SU-DHL-6 (cell line): ENCODE data around the gene CALCOCO2.
A peak's percentile ranks its signal among the peaks of the same experiment; 100 is the strongest.

ENCODE experiments used
- H2AFZ ChIP-seq: fragments of 200-600 bp; sonication (generic); 2 replicates; pipeline ENCODE4 v1.6.1; 2014; ENCODE audit warnings: low read depth, mild to moderate bottlenecking, moderate library complexity, mixed read lengths, antibody characterized with exemption, low read length; ENCODE audit not compliant: severe bottlenecking
- H3F3A ChIP-seq: fragments of 200-600 bp; shearing (Covaris generic); 2 replicates; pipeline ENCODE4 v1.6.0; 2016; ENCODE audit warnings: antibody characterized with exemption, mild to moderate bottlenecking; ENCODE audit not compliant: insufficient read depth
- H3K27ac ChIP-seq: fragments of 200-600 bp; sonication (generic); 2 replicates; pipeline ENCODE4 v1.5.1; 2016; ENCODE audit warnings: low read depth, mild to moderate bottlenecking, low read length, moderate library complexity, mixed read lengths
- H3K27me3 ChIP-seq: fragments of 200-600 bp; sonication (generic), shearing (Covaris generic); 2 replicates; pipeline ENCODE4 v1.6.0; 2014; ENCODE audit warnings: mild to moderate bottlenecking, low read length
- H3K36me3 ChIP-seq: fragments of 200-600 bp; sonication (generic); 2 replicates; pipeline ENCODE4 v1.6.1; 2014; ENCODE audit warnings: mild to moderate bottlenecking, low read length, mixed read lengths
- H3K4me2 ChIP-seq: fragments of 300-600, 200-600 bp; shearing (Covaris generic), sonication (generic); 2 replicates; pipeline ENCODE4 v1.6.0; 2014; ENCODE audit warnings: low read length, low read depth, mild to moderate bottlenecking; ENCODE audit not compliant: poor library complexity, severe bottlenecking
- H3K4me3 ChIP-seq: fragments of 200-600 bp; sonication (generic); 2 replicates; pipeline ENCODE4 v1.5.1; 2014; ENCODE audit warnings: antibody characterized with exemption, low read length, mild to moderate bottlenecking, mixed read lengths; ENCODE audit not compliant: insufficient read depth, poor library complexity, severe bottlenecking
- H3K79me2 ChIP-seq: fragments of 200-600 bp; sonication (generic); 2 replicates; pipeline ENCODE4 v1.6.1; 2014; ENCODE audit warnings: mild to moderate bottlenecking, low read length, moderate library complexity; ENCODE audit not compliant: insufficient read depth
- H3K9ac ChIP-seq: fragments of 200-600 bp; sonication (generic); 2 replicates; pipeline ENCODE4 v1.7.0; 2014; ENCODE audit warnings: mild to moderate bottlenecking, low read length
- H3K9me2 ChIP-seq: fragments of 200-600 bp; sonication (generic); replicated peaks from 2 replicates; pipeline ENCODE4 v1.6.1; 2014; ENCODE audit warnings: low read length; ENCODE audit not compliant: insufficient read depth
- H3K9me3 ChIP-seq: fragments of 200-600 bp; sonication (generic); 2 replicates; pipeline ENCODE4 v1.6.1; 2014; ENCODE audit warnings: low read length, mixed read lengths; ENCODE audit not compliant: insufficient read depth
- H4K20me1 ChIP-seq: fragments of 200-600 bp; sonication (generic); 2 replicates; pipeline ENCODE4 v1.6.1; 2014; ENCODE audit warnings: low read depth, mild to moderate bottlenecking, antibody characterized with exemption, low read length, moderate library complexity, mixed read lengths
- CTCF ChIP-seq: fragments of 200-600 bp; sonication (generic); IDR thresholded peaks from one replicate; pipeline ENCODE4 v1.5.1; 2017; ENCODE audit warnings: antibody characterized with exemption, mild to moderate bottlenecking, low read length, moderate library complexity; ENCODE audit not compliant: insufficient read depth, poor library complexity, severe bottlenecking
- EZH2phosphoT487 ChIP-seq: fragments of 200-600 bp; sonication (generic), shearing (Covaris generic); conservative IDR thresholded peaks from 2 replicates; pipeline ENCODE4 v1.6.1; 2018; ENCODE audit warnings: mild to moderate bottlenecking, antibody characterized with exemption, low read length, moderate library complexity, mixed read lengths

Gene CALCOCO2

GRCh38 chr17:48799069-48799723 is 31.6 kb upstream of the CALCOCO2 start:
- Histone ChIP-seq H3K4me3 (no peak overlapping the region), H3K9me3 (no peaks in the 10 kb centered on the region), H3K4me2 (no peak overlapping the region), H3K79me2 (no peaks in the 10 kb centered on the region), H3K36me3 (no peaks in the 10 kb centered on the region), H4K20me1 (no peaks in the 10 kb centered on the region), H3K27me3 (no peaks in the 10 kb centered on the region), H3F3A (no peaks in the 10 kb centered on the region), H2AFZ (no peak overlapping the region), H3K27ac (no peak overlapping the region), H3K9me2 (no peaks in the 10 kb centered on the region), H3K9ac (no peak overlapping the region)
- TF ChIP-seq EZH2phosphoT487: no peak
- no peak for TF ChIP-seq CTCF

- TF ChIP-seq CTCF: no peak
- TF ChIP-seq EZH2phosphoT487: no peak
- Histone ChIP-seq H2AFZ (no peak overlapping the region), H3K4me2 (no peak overlapping the region), H3K4me3 (no peak overlapping the region), H4K20me1 (no peaks in the 10 kb centered on the region), H3K27ac (no peak overlapping the region), H3K9me2 (no peaks in the 10 kb centered on the region), H3K36me3 (no peaks in the 10 kb centered on the region), H3K79me2 (no peaks in the 10 kb centered on the region), H3K9ac (no peak overlapping the region), H3F3A (no peaks in the 10 kb centered on the region), H3K27me3 (no peaks in the 10 kb centered on the region), H3K9me3 (no peaks in the 10 kb centered on the region)
These were observed 30.1 kb upstream of the CALCOCO2 start for GRCh38 chr17:48800626-48801217.

- H3K9me3 ChIP-seq: no peaks in the 10 kb centered on the region
- H3F3A ChIP-seq: no peaks in the 10 kb centered on the region
- TF ChIP-seq CTCF (peak; percentile 91), EZH2phosphoT487 (no peak)
- no peaks in the 10 kb centered on the region for H3K79me2 ChIP-seq
- H4K20me1 ChIP-seq: no peaks in the 10 kb centered on the region
- no peak overlapping the region for H3K9ac ChIP-seq
- no peak overlapping the region for H3K27ac ChIP-seq
- no peak overlapping the region for H3K4me2 ChIP-seq
- H3K4me3 ChIP-seq: no peak overlapping the region
- H2AFZ ChIP-seq: no peak overlapping the region
- no peaks in the 10 kb centered on the region for H3K36me3 ChIP-seq
- H3K9me2 ChIP-seq: no peaks in the 10 kb centered on the region
- no peaks in the 10 kb centered on the region for H3K27me3 ChIP-seq
These were observed 25.9 kb upstream of the CALCOCO2 start for GRCh38 chr17:48804936-48805411.
